GM23338 (cell line): ENCODE data around the gene GLB1L3. TPM values are rescaled to one million over a fixed set of nuclear protein-coding genes. Genes with fewer than 3 reads are reported as not detected.

Experiments used
- ATAC-seq: fragments of 200-7000 bp; cut with Tn5 transposase; 3 replicates; pipeline ENCODE4 v1.9.1; 2020
- DNase-seq: peaks from one replicate; pipeline ENCODE4 v3.0.0-alpha.2; 2015; ENCODE audit warnings: low spot score
- H2AFZ ChIP-seq: fragments of 200-600 bp; sonication (generic); 2 replicates; pipeline ENCODE4 v1.8.0; 2016; ENCODE audit warnings: antibody characterized with exemption, mild to moderate bottlenecking, moderate library complexity
- H3F3A ChIP-seq: fragments of 200-600 bp; sonication (generic); replicated peaks from 2 replicates; pipeline ENCODE4 v1.8.0; 2017; ENCODE audit warnings: antibody characterized with exemption, mixed run types, low read depth
- H3K27ac ChIP-seq: fragments of 200-600 bp; sonication (generic); 2 replicates; pipeline ENCODE4 v1.6.1; 2016; ENCODE audit warnings: low read depth
- H3K27me3 ChIP-seq: fragments of 200-600 bp; sonication (generic); 2 replicates; pipeline ENCODE4 v1.8.0; 2016; ENCODE audit warnings: mild to moderate bottlenecking, mixed run types, moderate library complexity; ENCODE audit not compliant: insufficient read depth
- H3K36me3 ChIP-seq: fragments of 200-600 bp; sonication (generic); 2 replicates; pipeline ENCODE4 v1.8.0; 2016; ENCODE audit warnings: mild to moderate bottlenecking; ENCODE audit not compliant: insufficient read depth
- H3K4me1 ChIP-seq: fragments of 200-600 bp; sonication (generic); 2 replicates; pipeline ENCODE4 v1.8.0; 2016; ENCODE audit warnings: mild to moderate bottlenecking, moderate library complexity; ENCODE audit not compliant: insufficient read depth
- H3K4me2 ChIP-seq: fragments of 200-600 bp; sonication (generic); 2 replicates; pipeline ENCODE4 v1.7.1; 2017; ENCODE audit warnings: mixed run types
- H3K4me3 ChIP-seq: fragments of 200-600 bp; sonication (generic); 2 replicates; pipeline ENCODE4 v1.6.1; 2016; ENCODE audit warnings: mixed run types
- H3K79me2 ChIP-seq: fragments of 200-600 bp; sonication (generic); replicated peaks from 2 replicates; pipeline ENCODE4 v1.8.0; 2017; ENCODE audit warnings: mild to moderate bottlenecking; ENCODE audit not compliant: insufficient read depth
- H3K9me2 ChIP-seq: fragments of 200-600 bp; sonication (generic); 2 replicates; pipeline ENCODE4 v1.8.0; 2017; ENCODE audit not compliant: insufficient read depth
- H4K20me1 ChIP-seq: fragments of 200-600 bp; sonication (generic); replicated peaks from 2 replicates; pipeline ENCODE4 v1.8.0; 2017; ENCODE audit warnings: mild to moderate bottlenecking; ENCODE audit not compliant: insufficient read depth
- H3K27ac Mint-ChIP-seq: 2 replicates; pipeline ENCODE4 v1.8.0; 2020; ENCODE audit warnings: inconsistent platforms, mild to moderate bottlenecking, moderate library complexity, mixed read lengths
- H3K27me3 Mint-ChIP-seq: 3 replicates; pipeline ENCODE4 v1.8.0; 2022; ENCODE audit warnings: low read depth, mild to moderate bottlenecking, moderate library complexity, mixed read lengths, inconsistent platforms; ENCODE audit not compliant: insufficient read depth, poor library complexity
- H3K36me3 Mint-ChIP-seq: 3 replicates; pipeline ENCODE4 v1.8.0; 2021; ENCODE audit warnings: low read depth, mild to moderate bottlenecking, inconsistent platforms, moderate library complexity, mixed read lengths
- H3K4me1 Mint-ChIP-seq: 3 replicates; pipeline ENCODE4 v1.8.0; 2020; ENCODE audit warnings: mild to moderate bottlenecking, inconsistent platforms, mixed read lengths
- H3K4me3 Mint-ChIP-seq: 3 replicates; pipeline ENCODE4 v1.8.0; 2021; ENCODE audit warnings: moderate library complexity, mild to moderate bottlenecking, inconsistent platforms, mixed read lengths
- H3K9me3 Mint-ChIP-seq: 3 replicates; pipeline ENCODE4 v1.8.0; 2020; ENCODE audit warnings: moderate library complexity, mild to moderate bottlenecking, inconsistent platforms, mixed read lengths
- CREB1 ChIP-seq: fragments of 250-450 bp; sonication (Bioruptor Pico); IDR thresholded peaks from 2 replicates; pipeline ENCODE4 v1.5.0; 2020; ENCODE audit warnings: low read depth, mild to moderate bottlenecking, moderate library complexity
- EZH2 ChIP-seq: fragments of 200-600 bp; sonication (generic); IDR thresholded peaks from one replicate; pipeline ENCODE4 v1.8.0; 2017; ENCODE audit warnings: antibody characterized with exemption, mild to moderate bottlenecking, low read depth; ENCODE audit not compliant: unreplicated experiment
- EZH2phosphoT487 ChIP-seq: fragments of 200-600 bp; sonication (generic); IDR thresholded peaks from one replicate; pipeline ENCODE4 v1.8.1; 2018; ENCODE audit warnings: antibody characterized with exemption; ENCODE audit not compliant: unreplicated experiment
- JUNB ChIP-seq: IDR thresholded peaks from one replicate; pipeline ENCODE4 v1.6.1; 2016; ENCODE audit warnings: antibody characterized with exemption; ENCODE audit not compliant: unreplicated experiment
- NANOG ChIP-seq: IDR thresholded peaks from 2 replicates; pipeline ENCODE4 v1.6.1; 2016; ENCODE audit warnings: antibody characterized with exemption, borderline replicate concordance
- POLR2AphosphoS5 ChIP-seq: IDR thresholded peaks from 2 replicates; pipeline ENCODE4 v1.6.1; 2016; ENCODE audit warnings: antibody characterized with exemption, low read depth
- STAT1 ChIP-seq: IDR thresholded peaks from one replicate; pipeline ENCODE4 v1.6.1; 2016; ENCODE audit warnings: antibody characterized with exemption; ENCODE audit not compliant: unreplicated experiment
- ZNF114 ChIP-seq: fragments of 250-450 bp; sonication (Bioruptor Pico); IDR thresholded peaks from 2 replicates; pipeline ENCODE4 v1.5.0; 2020; ENCODE audit warnings: mild to moderate bottlenecking, moderate library complexity
- ZNF331 ChIP-seq: fragments of 250-450 bp; sonication (Bioruptor Pico); IDR thresholded peaks from 2 replicates; pipeline ENCODE4 v1.5.0; 2020; ENCODE audit warnings: low read depth, mild to moderate bottlenecking, moderate library complexity
- polyA plus RNA-seq: library from polyadenylated mRNA; unstranded; fragments of >200 nt; fragmentation: Nextera tagmentation; extraction: Ambion mirVana; gene quantifications from 2 replicates; pipeline ENCODE4 v1.2.1, GENCODE V29; 2016
- total RNA-seq: library from RNA; depleted of rRNA; stranded (reverse); fragments of >200 nt; shearing (Covaris generic); gene quantifications from 2 replicates; pipeline ENCODE4 v1.2.3, GENCODE V29; 2014
- TF ChIP-seq, protein P1 (sequence below): IDR thresholded peaks from one replicate; pipeline ENCODE4 v1.6.1; 2018; ENCODE audit warnings: antibody characterized with exemption; ENCODE audit not compliant: unreplicated experiment
- TF ChIP-seq, protein P2 (sequence below): fragments of 250-450 bp; sonication (Bioruptor Pico); IDR thresholded peaks from 2 replicates; pipeline ENCODE4 v1.5.0; 2020; ENCODE audit warnings: mild to moderate bottlenecking, moderate library complexity
- TF ChIP-seq, protein P3 (sequence below), 2 experiments: fragments of 200-600 bp in 1 of 2; sonication (generic) in 1 of 2; conservative IDR thresholded peaks; 2 replicates each; pipeline versions ENCODE4 v1.5.1 to v1.6.1; 2016 to 2017; ENCODE audit warnings: antibody characterized with exemption in 2 of 2, low read depth in 2 of 2, mild to moderate bottlenecking in 2 of 2, moderate library complexity in 1 of 2
- TF ChIP-seq, protein P4 (sequence below): IDR thresholded peaks from 2 replicates; pipeline ENCODE4 v1.6.1; 2016; ENCODE audit warnings: antibody characterized with exemption

The GLB1L3 gene
- total and polyA plus RNA-seq, 2 experiments from 2014 or later = 28.8 to 33.1 TPM

DNA sequence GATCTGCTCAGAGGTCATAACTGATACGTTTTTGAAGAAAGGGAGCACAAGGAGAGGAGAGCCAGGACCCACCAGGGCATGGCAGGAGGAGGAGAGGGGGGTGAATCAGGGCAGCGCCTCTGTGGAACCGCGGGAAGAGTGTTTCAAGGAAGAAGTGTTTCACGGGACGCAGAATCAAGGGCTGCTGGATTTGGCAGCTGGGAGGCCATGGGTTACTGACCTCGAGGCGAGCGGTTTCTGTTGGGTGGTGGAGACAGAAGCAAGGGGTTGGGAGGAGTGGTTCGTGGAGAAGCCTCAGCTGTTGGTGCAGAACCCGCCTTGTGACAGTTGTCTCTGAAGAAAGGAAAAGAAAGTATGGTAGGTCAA, 38.6 kb upstream of the GLB1L3 start:
- peaks cover 3% of the 10 kb centered on the region; the same call in 2 of the 3 replicates for H3K36me3 Mint-ChIP-seq

More for the DNA sequence above, 38.6 kb upstream of the GLB1L3 start:
- Mint-ChIP-seq H3K4me3 (no peak overlapping the region), H3K4me1 (peaks cover 8% of the 10 kb centered on the region), H3K27ac (no peak overlapping the region), H3K27me3 (no peaks in the 10 kb centered on the region), H3K9me3 (no peaks in the 10 kb centered on the region)
- H3K9me2 ChIP-seq = no peaks in the 10 kb centered on the region
- no peak for ATAC-seq
- no peak overlapping the region for H2AFZ ChIP-seq
- H3K36me3 ChIP-seq = no peaks in the 10 kb centered on the region
- 0 out of 2 replicates have a peak, but pooled peaks cover 3% of the 10 kb centered on the region for H4K20me1 ChIP-seq
- no peak overlapping the region for H3K27ac ChIP-seq
- TF ChIP-seq ZNF331 (CRISPR knock-in tag) (no peak), NANOG (no peak), STAT1 (no peak), JUNB (no peak), EZH2phosphoT487 (no peak), POLR2AphosphoS5 (no peak), EZH2 (no peak), ZNF114 (no peak), CREB1 (CRISPR knock-in tag) (no peak)
- TF ChIP-seq, protein P1, sequence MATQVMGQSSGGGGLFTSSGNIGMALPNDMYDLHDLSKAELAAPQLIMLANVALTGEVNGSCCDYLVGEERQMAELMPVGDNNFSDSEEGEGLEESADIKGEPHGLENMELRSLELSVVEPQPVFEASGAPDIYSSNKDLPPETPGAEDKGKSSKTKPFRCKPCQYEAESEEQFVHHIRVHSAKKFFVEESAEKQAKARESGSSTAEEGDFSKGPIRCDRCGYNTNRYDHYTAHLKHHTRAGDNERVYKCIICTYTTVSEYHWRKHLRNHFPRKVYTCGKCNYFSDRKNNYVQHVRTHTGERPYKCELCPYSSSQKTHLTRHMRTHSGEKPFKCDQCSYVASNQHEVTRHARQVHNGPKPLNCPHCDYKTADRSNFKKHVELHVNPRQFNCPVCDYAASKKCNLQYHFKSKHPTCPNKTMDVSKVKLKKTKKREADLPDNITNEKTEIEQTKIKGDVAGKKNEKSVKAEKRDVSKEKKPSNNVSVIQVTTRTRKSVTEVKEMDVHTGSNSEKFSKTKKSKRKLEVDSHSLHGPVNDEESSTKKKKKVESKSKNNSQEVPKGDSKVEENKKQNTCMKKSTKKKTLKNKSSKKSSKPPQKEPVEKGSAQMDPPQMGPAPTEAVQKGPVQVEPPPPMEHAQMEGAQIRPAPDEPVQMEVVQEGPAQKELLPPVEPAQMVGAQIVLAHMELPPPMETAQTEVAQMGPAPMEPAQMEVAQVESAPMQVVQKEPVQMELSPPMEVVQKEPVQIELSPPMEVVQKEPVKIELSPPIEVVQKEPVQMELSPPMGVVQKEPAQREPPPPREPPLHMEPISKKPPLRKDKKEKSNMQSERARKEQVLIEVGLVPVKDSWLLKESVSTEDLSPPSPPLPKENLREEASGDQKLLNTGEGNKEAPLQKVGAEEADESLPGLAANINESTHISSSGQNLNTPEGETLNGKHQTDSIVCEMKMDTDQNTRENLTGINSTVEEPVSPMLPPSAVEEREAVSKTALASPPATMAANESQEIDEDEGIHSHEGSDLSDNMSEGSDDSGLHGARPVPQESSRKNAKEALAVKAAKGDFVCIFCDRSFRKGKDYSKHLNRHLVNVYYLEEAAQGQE = no peak
- TF ChIP-seq, protein P2, sequence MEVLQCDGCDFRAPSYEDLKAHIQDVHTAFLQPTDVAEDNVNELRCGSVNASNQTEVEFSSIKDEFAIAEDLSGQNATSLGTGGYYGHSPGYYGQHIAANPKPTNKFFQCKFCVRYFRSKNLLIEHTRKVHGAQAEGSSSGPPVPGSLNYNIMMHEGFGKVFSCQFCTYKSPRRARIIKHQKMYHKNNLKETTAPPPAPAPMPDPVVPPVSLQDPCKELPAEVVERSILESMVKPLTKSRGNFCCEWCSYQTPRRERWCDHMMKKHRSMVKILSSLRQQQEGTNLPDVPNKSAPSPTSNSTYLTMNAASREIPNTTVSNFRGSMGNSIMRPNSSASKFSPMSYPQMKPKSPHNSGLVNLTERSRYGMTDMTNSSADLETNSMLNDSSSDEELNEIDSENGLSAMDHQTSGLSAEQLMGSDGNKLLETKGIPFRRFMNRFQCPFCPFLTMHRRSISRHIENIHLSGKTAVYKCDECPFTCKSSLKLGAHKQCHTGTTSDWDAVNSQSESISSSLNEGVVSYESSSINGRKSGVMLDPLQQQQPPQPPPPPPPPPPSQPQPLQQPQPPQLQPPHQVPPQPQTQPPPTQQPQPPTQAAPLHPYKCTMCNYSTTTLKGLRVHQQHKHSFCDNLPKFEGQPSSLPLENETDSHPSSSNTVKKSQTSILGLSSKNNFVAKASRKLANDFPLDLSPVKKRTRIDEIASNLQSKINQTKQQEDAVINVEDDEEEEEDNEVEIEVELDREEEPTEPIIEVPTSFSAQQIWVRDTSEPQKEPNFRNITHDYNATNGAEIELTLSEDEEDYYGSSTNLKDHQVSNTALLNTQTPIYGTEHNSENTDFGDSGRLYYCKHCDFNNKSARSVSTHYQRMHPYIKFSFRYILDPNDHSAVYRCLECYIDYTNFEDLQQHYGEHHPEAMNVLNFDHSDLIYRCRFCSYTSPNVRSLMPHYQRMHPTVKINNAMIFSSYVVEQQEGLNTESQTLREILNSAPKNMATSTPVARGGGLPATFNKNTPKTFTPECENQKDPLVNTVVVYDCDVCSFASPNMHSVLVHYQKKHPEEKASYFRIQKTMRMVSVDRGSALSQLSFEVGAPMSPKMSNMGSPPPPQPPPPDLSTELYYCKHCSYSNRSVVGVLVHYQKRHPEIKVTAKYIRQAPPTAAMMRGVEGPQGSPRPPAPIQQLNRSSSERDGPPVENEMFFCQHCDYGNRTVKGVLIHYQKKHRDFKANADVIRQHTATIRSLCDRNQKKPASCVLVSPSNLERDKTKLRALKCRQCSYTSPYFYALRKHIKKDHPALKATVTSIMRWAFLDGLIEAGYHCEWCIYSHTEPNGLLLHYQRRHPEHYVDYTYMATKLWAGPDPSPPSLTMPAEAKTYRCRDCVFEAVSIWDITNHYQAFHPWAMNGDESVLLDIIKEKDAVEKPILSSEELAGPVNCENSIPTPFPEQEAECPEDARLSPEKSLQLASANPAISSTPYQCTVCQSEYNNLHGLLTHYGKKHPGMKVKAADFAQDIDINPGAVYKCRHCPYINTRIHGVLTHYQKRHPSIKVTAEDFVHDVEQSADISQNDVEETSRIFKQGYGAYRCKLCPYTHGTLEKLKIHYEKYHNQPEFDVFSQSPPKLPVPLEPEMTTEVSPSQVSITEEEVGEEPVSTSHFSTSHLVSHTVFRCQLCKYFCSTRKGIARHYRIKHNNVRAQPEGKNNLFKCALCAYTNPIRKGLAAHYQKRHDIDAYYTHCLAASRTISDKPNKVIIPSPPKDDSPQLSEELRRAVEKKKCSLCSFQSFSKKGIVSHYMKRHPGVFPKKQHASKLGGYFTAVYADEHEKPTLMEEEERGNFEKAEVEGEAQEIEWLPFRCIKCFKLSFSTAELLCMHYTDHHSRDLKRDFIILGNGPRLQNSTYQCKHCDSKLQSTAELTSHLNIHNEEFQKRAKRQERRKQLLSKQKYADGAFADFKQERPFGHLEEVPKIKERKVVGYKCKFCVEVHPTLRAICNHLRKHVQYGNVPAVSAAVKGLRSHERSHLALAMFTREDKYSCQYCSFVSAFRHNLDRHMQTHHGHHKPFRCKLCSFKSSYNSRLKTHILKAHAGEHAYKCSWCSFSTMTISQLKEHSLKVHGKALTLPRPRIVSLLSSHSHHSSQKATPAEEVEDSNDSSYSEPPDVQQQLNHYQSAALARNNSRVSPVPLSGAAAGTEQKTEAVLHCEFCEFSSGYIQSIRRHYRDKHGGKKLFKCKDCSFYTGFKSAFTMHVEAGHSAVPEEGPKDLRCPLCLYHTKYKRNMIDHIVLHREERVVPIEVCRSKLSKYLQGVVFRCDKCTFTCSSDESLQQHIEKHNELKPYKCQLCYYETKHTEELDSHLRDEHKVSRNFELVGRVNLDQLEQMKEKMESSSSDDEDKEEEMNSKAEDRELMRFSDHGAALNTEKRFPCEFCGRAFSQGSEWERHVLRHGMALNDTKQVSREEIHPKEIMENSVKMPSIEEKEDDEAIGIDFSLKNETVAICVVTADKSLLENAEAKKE (CRISPR knock-in tag) = no peak
- TF ChIP-seq, protein P3, sequence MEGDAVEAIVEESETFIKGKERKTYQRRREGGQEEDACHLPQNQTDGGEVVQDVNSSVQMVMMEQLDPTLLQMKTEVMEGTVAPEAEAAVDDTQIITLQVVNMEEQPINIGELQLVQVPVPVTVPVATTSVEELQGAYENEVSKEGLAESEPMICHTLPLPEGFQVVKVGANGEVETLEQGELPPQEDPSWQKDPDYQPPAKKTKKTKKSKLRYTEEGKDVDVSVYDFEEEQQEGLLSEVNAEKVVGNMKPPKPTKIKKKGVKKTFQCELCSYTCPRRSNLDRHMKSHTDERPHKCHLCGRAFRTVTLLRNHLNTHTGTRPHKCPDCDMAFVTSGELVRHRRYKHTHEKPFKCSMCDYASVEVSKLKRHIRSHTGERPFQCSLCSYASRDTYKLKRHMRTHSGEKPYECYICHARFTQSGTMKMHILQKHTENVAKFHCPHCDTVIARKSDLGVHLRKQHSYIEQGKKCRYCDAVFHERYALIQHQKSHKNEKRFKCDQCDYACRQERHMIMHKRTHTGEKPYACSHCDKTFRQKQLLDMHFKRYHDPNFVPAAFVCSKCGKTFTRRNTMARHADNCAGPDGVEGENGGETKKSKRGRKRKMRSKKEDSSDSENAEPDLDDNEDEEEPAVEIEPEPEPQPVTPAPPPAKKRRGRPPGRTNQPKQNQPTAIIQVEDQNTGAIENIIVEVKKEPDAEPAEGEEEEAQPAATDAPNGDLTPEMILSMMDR (conservative IDR thresholded peaks at IDR 0.05; ENCODE audit: low read depth in 2 of 2) = no peak
- TF ChIP-seq, protein P4, sequence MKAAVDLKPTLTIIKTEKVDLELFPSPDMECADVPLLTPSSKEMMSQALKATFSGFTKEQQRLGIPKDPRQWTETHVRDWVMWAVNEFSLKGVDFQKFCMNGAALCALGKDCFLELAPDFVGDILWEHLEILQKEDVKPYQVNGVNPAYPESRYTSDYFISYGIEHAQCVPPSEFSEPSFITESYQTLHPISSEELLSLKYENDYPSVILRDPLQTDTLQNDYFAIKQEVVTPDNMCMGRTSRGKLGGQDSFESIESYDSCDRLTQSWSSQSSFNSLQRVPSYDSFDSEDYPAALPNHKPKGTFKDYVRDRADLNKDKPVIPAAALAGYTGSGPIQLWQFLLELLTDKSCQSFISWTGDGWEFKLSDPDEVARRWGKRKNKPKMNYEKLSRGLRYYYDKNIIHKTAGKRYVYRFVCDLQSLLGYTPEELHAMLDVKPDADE = no peak
- H3K27me3 ChIP-seq = no peaks in the 10 kb centered on the region
- no peak overlapping the region for H3K4me2 ChIP-seq
- H3K79me2 ChIP-seq = 0 out of 2 replicates have a peak, but pooled peaks cover 6% of the 10 kb centered on the region
- no peaks in the 10 kb centered on the region for H3K4me1 ChIP-seq
- H3K4me3 ChIP-seq = no peak overlapping the region
- H3F3A ChIP-seq = no peaks in the 10 kb centered on the region
- DNase-seq = no peak
